ENCODE data around the gene PCDHA4. TPM values are rescaled to one million over a fixed set of nuclear protein-coding genes. Genes with fewer than 3 reads are reported as not detected.
A peak's percentile ranks its signal among the peaks of the same experiment; 100 is the strongest.
"Not testable (repeated sequence)": the region's sequence is repeated elsewhere in the genome, so short reads cannot be mapped to it uniquely, and the experiment has no call there.

The PCDHA4 gene
- total and polyA plus RNA-seq, 2 experiments from 2014 or later: 1.8 to 12.5 TPM

GRCh38 chr5:140808241-140808888 is 1.5 kb downstream of the PCDHA4 start:
- H3K9me3 Mint-ChIP-seq: peaks cover 11% of the 10 kb centered on the region
- H3K4me2 ChIP-seq: peak overlapping the region; percentile 79; the same call in 1 of the 2 replicates
- not testable (repeated sequence) for H3K9me2 ChIP-seq (ENCODE audit: insufficient read depth); H3K27me3 ChIP-seq (ENCODE audit: insufficient read depth); ATAC-seq; H3K4me1 Mint-ChIP-seq; H3K27me3 Mint-ChIP-seq (ENCODE audit: insufficient read depth, low read depth, poor library complexity); H4K20me1 ChIP-seq (replicated peaks; ENCODE audit: insufficient read depth); H3K27ac ChIP-seq (ENCODE audit: low read depth); H2AFZ ChIP-seq; H3K79me2 ChIP-seq (replicated peaks; ENCODE audit: insufficient read depth); H3K4me3 ChIP-seq; DNase-seq (ENCODE audit: low spot score); H3K36me3 ChIP-seq (ENCODE audit: insufficient read depth); H3K4me1 ChIP-seq (ENCODE audit: insufficient read depth); H3K27ac Mint-ChIP-seq; H3F3A ChIP-seq (replicated peaks; ENCODE audit: low read depth)
- H3K4me3 Mint-ChIP-seq: peak overlapping the region; percentile 93; the same call in 1 of the 3 replicates
- peaks cover 24% of the 10 kb centered on the region for H3K36me3 Mint-ChIP-seq (ENCODE audit: low read depth)

GRCh38 chr5:140808889-140809291 is 2.0 kb downstream of the PCDHA4 start:
- Histone ChIP-seq H3K4me1 (ENCODE audit: insufficient read depth) (0 out of 2 replicates have a peak, but pooled peaks cover 3% of the 10 kb centered on the region), H3K79me2 (replicated peaks; ENCODE audit: insufficient read depth) (no peaks in the 10 kb centered on the region), H3K4me2 (no peak overlapping the region), H4K20me1 (replicated peaks; ENCODE audit: insufficient read depth) (no peaks in the 10 kb centered on the region), H3K27ac (ENCODE audit: low read depth) (no peak overlapping the region), H3F3A (replicated peaks; ENCODE audit: low read depth) (no peaks in the 10 kb centered on the region), H3K4me3 (no peak overlapping the region), H3K9me2 (ENCODE audit: insufficient read depth) (no peaks in the 10 kb centered on the region), H3K27me3 (ENCODE audit: insufficient read depth) (no peaks in the 10 kb centered on the region), H3K36me3 (ENCODE audit: insufficient read depth) (no peaks in the 10 kb centered on the region), H2AFZ (no peak overlapping the region)
- H3K27me3 Mint-ChIP-seq (ENCODE audit: insufficient read depth, low read depth, poor library complexity): no peaks in the 10 kb centered on the region
- no peak overlapping the region for H3K27ac Mint-ChIP-seq
- H3K4me3 Mint-ChIP-seq: 0 out of 3 replicates have a peak overlapping the region, but pooled peaks have one; percentile 17
- DNase-seq (ENCODE audit: low spot score): no peak
- H3K36me3 Mint-ChIP-seq (ENCODE audit: low read depth): peaks cover 19% of the 10 kb centered on the region
- no peak for ATAC-seq
- H3K9me3 Mint-ChIP-seq: peaks cover 9% of the 10 kb centered on the region
- peaks cover 7% of the 10 kb centered on the region for H3K4me1 Mint-ChIP-seq
- TF ChIP-seq STAT1 (IDR thresholded peaks at IDR 0.05; ENCODE audit: unreplicated experiment): no peak
- TF ChIP-seq ZNF462 (CRISPR knock-in tag; IDR thresholded peaks at IDR 0.05): no peak
- no peak for TF ChIP-seq ETS1 (IDR thresholded peaks at IDR 0.05)
- TF ChIP-seq EZH2phosphoT487 (IDR thresholded peaks at IDR 0.05; ENCODE audit: unreplicated experiment): no peak

Data from GM23338 (cell line).